HG02870 (cell line): Measurements from ENCODE around the gene CCDC85A.

Experiments used
- ATAC-seq: cut with Tn5 transposase; IDR thresholded peaks from one replicate; pipeline ENCODE4 v1.9.1; 2021; ENCODE audit warnings: mild to moderate bottlenecking, moderate library complexity; ENCODE audit not compliant: unreplicated experiment

Gene CCDC85A

DNA sequence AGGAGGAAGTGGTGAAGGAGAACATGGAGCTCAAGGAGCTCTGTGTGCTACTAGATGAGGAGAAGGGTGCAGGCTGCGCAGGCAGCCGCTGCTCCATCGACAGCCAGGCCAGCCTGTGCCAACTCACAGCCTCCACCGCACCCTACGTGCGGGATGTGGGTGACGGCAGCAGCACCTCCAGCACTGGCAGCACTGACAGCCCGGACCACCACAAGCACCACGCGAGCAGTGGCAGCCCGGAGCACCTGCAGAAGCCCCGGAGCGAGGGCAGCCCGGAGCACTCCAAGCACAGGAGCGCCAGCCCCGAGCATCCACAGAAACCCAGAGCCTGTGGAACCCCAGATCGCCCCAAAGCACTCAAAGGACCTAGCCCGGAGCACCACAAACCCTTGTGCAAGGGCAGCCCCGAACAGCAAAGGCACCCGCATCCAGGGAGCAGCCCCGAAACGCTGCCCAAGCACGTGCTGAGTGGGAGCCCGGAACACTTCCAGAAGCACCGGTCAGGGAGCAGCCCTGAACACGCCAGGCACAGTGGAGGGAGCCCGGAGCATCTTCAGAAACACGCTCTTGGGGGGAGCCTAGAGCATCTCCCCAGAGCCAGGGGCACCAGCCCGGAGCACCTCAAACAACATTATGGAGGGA is 9.0 kb downstream of the CCDC85A start:
- no peak for ATAC-seq

DNA sequence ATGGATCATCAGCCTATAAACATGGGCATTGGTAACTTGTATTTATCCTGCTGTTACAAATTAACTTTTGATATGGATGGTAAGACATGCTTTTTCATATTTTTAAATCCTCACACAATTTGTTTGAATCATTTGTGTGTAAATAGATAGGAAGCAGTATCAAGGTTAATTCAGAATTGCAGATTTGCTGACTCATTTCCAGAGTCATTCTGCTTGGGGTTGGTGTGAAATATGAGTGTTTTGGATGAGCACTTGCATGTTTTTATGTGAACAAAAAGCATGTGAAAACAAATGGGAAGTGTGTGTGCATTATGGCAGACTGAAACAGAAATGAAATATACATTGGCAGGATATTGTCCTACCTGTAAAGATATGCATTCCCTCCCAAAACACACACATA is 11.8 kb downstream of the CCDC85A start:
- no peak for ATAC-seq

DNA sequence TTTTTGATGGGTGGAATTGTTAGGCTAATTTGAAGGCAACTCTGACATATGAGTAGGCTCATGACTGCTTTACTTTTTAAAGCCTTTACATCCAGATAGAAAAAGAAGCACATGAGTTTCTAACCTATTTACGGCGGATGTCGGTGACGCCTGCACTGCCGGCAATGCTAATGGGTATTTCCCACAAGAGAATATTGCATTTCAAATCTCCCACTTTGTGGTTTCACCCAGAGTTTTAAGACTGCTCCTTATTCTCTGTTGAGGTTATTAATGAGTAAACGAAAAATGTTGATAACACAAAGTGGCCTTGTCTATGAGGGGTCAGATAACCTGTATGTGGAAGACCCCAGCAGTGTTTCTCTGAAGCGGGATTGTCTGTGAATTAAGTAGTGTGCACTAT is 14.0 kb downstream of the CCDC85A start:
- no peak for ATAC-seq

DNA sequence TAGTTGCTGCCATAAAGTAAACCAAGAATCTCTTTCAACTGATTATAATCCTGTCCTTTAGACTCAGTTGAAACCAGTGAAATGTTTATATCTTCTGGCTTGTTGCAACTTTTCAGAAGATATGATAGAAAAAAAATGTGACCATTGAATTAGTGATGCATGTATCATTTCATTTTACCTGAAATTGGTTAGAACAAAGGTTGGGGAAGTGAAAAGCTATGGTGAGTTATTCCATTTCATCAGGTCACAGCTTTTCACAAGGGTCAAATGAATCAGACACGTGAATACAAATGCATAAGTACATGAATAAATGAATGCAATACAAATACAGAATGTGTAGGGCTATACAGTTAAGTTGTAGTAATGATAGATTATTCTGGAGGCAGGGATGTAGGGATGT is 15.1 kb downstream of the CCDC85A start:
- ATAC-seq: no peak

DNA sequence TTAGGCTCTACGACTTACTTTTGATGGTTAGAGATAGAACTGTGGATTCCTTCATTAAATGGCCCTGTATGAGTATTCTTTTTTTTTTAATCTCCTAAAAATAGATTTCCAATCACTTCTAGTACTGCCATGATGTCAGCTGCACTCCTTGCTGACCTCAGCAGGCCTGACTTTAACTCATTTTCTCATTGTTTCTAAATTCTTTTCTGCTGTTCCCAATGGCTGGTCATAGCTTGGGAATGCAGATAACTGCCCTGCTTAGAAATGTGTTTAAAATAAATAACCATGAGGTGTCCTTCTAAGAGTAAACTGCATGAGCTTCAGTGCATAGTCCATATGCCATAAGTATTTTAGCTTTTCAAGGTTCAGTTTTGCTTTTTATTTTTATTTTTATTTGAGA is 15.7 kb downstream of the CCDC85A start:
- ATAC-seq: no peak

DNA sequence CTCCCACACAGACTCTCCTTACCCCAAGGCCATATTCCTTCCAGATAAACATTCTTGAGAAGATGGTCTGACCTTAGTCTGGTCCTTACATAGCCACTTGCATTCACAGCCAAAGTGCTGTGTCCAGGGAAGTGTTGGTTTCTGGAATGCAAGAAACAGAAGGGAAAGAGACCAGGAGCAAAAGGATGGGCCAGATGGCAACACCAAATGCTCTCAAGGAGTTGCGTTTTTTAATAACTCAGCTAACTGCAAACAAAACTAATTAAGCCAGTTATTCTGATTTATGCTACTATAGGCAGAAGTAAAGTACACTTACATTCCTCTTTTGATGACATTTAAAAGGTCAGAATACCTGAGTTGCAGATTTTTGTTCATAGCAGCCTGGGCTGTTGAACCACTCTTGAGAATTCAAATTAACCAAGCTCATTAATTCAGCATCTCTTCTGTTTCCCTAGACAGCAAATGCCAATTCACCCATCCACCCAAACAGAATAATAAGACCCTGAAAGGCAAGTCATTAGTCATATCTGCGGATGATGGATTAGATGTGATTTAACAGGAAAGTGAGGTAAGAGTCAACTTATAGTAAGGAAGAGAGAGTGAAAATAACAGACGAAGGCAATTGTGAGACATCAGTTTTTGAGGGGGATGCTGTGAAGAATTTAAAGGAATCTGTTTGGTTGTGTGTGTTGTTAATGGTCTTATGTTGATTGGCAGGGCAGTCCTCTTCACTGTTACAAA is 18.8 kb downstream of the CCDC85A start:
- ATAC-seq: no peak

DNA sequence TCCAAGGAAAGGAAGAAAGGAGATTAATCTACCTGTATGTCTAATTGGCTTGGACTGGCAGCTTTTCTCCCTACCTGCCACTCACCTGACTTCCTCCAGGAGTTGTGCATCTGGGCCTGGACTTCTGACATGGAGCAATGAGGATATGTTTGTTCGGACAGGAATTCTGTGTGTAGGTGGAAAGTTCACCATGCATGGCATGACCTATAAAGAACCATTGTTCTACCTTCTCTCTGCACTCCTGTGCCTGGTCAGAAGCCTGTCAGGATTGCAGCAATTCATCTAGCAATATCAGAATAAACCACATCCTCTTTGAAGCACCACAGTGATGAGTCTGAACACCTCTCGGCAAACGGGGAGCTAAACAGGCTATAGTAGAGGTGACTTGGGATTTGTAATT is 20.8 kb downstream of the CCDC85A start:
- ATAC-seq: no peak

DNA sequence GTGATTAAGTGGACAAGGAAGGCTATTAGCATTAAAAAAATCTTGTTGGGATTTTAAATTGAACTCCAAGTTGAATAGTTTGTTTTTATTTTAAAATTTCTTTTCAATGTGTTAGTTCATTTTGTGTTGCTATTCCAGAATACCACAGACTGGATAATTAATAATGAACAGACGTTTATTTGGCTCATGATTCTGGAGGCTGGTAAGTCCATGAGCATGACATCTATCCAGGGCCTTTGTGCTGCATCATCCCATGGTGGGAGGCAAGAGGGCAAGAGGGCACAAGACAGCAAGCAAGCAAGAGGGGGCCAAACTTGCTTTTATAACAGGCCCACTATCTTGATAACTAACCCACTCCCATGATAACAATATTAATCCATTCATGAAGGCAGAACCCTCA is 22.5 kb downstream of the CCDC85A start:
- ATAC-seq: no peak

DNA sequence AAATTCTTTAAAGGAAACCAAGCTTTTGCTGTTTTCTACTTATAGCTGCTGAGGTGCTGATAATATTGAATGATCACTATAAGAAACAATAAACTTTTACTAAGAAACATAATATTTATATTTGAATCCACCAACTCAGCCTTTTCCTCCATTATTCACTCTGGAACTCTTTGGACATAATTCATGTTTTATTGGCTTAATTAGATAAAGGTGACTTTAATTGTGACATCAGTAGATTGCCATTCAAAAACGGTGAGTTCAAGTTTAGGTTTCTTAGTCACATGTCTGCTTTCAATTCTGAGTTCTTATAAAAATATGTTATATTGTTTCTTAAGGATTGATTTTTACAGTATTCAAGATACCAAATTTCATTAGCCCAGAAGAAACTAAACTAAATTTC is 24.0 kb downstream of the CCDC85A start:
- no peak for ATAC-seq

DNA sequence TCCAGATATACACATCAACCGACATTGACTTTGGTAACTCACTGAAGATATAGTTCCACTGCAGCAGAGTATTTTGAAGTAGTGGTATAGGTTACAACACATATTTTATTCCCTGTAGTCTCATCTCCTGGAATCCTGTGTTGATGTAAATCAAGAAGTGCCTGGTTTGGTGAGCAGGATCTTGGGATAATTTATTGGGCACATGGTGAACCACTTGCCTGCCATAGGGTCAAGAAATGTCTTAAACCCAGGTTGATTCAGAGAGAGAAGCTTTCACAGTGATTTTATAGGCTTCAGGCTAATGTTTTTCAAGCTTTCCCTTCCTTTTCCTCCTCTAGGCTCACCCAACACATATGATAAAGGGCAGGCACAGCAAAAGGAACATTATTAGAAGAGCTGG is 24.6 kb downstream of the CCDC85A start:
- ATAC-seq: no peak

DNA sequence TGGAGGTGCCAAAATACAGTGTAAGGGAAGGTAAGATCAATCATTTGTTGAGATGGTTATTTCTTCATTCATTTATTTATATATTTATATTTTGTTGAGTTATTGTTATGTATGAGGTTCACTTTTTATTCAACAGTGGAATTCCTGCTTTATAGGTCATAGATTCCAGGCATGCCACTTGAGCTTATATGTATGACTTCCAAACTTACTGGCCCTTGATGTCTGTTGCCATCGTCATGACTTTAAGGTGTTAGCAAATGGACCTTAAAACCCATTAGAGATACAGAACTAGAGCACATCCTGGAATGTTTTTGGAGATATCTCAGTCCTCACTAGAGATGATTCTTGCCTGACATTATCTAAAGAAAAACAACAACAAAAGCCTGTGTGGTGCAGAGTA is 25.9 kb downstream of the CCDC85A start:
- no peak for ATAC-seq

DNA sequence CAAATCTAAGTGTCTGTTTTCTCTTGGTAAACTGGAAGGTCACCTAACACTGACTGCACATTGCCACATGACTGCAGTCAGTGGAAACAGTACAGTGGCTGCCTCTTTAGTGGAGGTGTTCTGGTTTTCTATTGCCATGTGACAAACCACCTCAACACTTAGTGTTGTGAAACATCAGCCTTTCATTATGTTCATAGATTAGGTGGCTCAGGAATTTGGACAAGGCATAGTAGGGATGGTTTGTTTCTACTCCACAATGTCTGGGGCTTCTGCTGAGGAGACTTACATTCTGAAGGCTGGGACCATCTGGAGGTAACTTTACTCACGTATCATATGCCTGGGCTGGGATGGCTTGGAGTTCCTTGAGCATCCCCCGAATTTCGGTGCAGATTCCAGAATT is 26.5 kb downstream of the CCDC85A start:
- no peak for ATAC-seq

DNA sequence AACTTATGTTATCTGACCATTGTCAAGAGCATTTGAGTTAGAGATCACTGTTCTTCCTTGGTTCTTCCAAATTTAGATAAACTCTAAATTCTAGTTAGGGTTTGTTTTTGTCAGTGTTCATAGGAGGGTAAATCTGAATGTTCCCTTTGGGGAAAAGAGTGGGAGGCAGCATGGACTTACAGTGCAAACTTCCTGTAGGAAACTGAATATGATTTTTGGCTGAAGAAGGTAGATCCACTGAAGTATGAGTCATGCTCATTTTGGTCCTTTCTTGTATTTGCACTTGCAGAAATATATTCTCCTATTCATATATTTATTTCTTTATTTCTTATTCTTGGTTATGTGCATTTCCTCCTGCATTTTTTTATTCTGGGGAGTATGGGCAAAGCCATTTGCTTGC is 27.3 kb downstream of the CCDC85A start:
- ATAC-seq: no peak

DNA sequence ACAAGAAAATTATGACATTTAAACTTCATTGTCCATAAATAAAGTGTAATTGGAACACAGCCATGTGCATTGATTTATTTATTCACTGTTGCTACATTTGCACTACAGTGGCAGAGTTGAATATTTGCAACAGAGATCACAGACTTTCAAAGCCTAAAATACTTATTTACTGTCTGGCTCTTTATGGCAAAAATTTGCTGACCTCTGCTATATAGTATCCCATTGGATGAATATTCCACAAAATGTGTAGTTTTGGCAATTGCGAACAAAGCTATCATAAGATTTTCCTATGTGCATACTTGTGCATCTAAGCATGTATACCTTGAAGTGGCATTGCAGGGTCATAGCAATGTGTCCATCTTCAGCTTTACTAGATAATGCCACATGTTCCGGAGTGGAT is 32.1 kb downstream of the CCDC85A start:
- no peak for ATAC-seq

DNA sequence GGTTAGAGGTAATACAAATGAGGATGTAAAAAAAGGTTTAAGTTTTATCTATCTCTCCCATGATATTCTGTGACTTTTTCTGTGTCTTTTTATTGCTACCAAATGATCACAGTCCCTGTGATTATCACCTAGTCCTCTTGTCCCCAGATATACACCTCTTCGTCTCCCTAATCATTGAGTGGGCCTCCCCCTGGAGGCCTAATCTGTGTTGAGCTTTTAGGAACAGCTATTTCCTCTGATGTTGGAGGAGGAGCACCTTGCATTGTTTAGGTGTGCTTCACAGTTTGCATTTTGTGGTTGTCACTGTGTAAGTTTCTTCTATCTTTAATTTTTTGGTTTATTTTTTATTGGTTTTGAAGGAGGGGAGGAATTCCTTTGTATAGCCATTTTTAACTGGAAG is 33.3 kb downstream of the CCDC85A start:
- ATAC-seq: no peak

DNA sequence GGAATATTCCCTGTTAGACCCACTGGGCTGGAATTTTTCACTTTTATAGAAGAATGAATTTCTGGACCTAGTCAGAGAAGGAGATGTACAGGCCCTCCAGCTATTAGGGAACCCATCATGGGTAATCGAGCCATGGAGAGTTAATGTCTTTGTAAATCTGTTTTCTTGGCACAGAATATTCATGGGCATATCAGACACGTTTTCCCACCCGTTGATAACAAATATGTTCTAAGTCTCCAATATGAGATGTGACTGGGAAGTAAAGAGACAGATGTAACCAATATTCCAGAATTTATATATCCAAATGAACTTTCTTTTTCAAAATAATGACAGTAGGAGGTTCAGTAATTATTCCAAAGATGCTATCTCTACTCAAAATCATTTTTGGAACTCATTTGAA is 38.7 kb downstream of the CCDC85A start:
- ATAC-seq: no peak

DNA sequence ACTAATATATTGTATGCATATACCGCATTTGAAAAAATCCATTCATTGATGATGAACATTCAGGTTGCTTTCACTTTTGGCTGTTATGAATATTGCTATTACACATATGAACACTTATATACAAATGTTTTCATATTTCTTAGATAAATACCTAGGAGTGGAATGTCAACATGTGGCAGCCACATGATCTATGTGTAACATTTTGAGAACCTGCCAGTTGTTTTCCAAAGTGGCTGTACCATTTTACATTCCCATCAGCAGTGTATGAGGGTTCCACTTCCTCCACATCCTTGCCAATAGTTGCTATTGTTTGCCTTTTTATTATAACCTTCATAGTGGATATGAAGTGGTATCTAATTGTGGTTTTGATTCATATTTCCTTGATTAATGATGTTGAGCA is 40.5 kb downstream of the CCDC85A start:
- ATAC-seq: no peak

DNA sequence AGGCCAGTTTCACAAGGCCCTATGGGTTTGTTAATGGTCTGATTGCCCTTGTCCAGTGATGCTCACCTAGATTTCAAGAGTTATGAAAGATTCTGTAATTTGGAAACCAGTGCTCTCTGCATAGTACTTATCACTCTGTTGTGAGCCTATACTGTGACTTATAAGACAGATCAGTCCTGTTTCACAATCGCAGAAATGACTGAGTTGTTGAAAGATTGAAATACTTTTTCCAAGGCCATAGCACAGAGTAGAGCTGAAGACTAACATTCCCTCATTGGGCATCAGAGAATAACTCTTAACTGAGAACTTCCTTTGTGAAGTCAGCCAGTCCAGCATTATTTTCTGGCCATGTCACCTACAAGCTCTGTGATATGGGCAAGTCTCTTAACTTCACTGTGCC is 44.0 kb downstream of the CCDC85A start:
- ATAC-seq: no peak

DNA sequence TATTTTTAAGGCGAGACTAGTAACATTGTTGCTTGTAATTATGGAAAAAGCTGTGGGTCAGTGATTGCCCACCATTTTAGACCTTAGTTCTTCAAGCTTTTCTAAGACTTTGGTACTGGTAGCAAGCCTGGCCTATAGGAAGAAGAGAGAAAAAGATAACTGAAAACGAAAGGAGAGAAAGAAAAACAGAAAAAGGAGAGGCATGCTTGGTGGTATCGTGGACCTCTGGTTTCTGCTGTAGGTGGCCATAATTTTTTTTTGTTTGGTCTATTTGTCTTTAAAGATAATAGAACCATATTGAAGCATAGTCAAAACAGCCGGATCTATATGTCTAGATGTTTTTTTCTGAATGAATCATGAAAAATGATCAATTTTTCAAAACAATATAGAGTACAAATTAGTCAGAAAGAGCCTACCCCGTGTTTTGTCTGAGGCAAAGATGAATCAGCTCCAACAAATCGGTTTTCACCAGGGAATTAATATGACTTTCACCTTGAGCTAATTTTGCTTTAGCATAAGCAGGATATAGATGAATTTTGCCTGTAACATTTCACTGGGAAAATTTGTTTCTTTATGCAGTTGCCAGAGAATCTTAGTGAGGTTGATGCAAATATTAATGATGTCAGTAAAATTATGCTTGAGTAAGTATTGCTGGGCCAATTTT is 45.7 kb downstream of the CCDC85A start:
- ATAC-seq: no peak

DNA sequence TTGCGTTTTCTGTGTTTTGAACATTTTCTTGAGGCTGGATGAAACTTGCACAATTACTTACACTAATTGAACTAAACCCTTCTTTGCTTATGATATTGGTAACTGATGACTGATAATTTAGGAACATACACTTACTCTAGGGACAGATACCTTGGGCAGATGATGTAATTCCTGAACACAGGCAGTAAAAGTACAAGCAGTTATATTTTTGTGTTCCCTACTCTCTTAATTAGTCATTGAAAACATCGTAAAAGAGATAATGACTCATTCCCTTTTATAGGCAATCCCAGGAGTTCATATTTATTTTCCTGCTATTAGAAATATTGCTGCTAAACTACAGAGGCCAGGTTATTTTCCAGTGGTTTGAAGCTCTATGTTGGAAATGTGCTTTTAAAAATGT is 46.4 kb downstream of the CCDC85A start:
- ATAC-seq: no peak

DNA sequence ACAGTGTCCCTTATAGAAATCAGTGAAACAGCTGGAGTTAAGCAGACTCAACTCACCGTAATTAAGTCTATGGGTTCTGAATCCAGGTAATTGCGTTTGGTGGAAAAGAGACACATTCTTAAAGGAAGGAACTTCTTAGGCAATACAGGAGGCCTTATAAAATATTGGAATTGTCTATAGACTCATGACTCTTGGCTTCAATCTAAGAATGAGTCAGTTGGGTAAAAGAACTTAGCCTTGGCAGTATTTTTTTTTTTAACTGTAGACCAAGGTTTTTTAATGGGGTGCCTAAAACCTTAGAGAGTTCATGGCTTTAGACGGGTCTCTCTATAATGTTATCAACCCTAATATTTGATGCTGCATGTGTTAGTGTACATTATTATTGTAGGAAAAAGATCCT is 47.6 kb downstream of the CCDC85A start:
- ATAC-seq: no peak

DNA sequence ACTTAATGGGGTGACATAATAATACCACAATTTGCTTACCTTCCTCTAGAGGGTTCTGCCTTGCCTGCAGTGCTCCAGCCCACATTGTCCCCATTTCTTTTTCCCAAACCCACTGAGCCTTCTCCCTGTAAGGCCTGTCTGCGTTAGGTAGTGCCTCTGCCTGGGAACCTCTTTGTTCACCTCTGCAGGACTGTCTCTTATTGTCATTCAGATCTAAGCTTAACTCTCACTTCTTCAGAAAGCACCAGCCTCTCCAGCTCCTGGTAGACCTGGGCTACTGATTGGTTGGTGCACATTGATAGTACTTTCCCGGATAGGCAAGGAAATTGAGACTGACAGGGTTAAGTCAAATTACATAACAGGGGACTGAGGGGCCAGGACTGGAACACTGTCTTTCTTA is 49.1 kb downstream of the CCDC85A start:
- no peak for ATAC-seq
